SK-N-SH (cell line): ENCODE results near the gene BEX2. TPM values are rescaled to one million over a fixed set of nuclear protein-coding genes. Genes with fewer than 3 reads are reported as not detected.
"Not testable (repeated sequence)": the region's sequence is repeated elsewhere in the genome, so short reads cannot be mapped to it uniquely, and the experiment has no call there.

ENCODE experiments used
- CTCF ChIA-PET: fragments of 300-600, 350-600 bp; formaldehyde crosslinking; extraction: SDS; loops from one replicate; lab custom pipeline; 2021; lab: Yijun Ruan, JAX
- POLR2A ChIA-PET: fragments of 350-600 bp; sonication (Branson Sonifier 250); formaldehyde crosslinking; extraction: SDS; loops from one replicate; lab custom pipeline; 2020; ENCODE audit warnings: antibody characterized with exemption, inconsistent platforms; lab: Yijun Ruan, JAX
- DNase-seq: peaks from one replicate; pipeline ENCODE4 v3.0.0; 2012
- H2AFZ ChIP-seq: fragments of 200-600 bp; sonication (generic); 2 replicates; pipeline ENCODE4 v1.8.1; 2016; ENCODE audit warnings: antibody characterized with exemption, mild to moderate bottlenecking, low read depth
- H3F3A ChIP-seq: fragments of 200-600 bp; sonication (generic); replicated peaks from 2 replicates; pipeline ENCODE3; 2016; ENCODE audit warnings: antibody characterized with exemption, mild to moderate bottlenecking; ENCODE audit not compliant: insufficient read depth
- H3K27ac ChIP-seq, 2 experiments: fragments of 200-500 bp in 1 of 2; fragments of 200-600 bp in 1 of 2; sonication (Bioruptor generic) in 1 of 2; sonication (generic), shearing (Covaris generic) in 1 of 2; 2 replicates each; pipeline versions ENCODE4 v1.5.1 to v1.6.1; 2014 to 2016; ENCODE audit warnings: low read depth in 2 of 2, inconsistent platforms in 1 of 2, low read length in 1 of 2, mild to moderate bottlenecking in 1 of 2, mixed read lengths in 1 of 2
- H3K27me3 ChIP-seq: fragments of 200-600 bp; sonication (generic), shearing (Covaris generic); 2 replicates; pipeline ENCODE4 v1.6.1; 2016; ENCODE audit warnings: mixed run types; ENCODE audit not compliant: insufficient read depth
- H3K36me3 ChIP-seq, 2 experiments: fragments of 200-500 bp in 1 of 2; fragments of 200-600 bp in 1 of 2; sonication (Bioruptor generic) in 1 of 2; sonication (generic) in 1 of 2; replicated peaks in 1 of 2; 2 replicates each; pipeline versions ENCODE3 to v1.5.1; 2014 to 2016; ENCODE audit warnings: low read length in 1 of 2, mild to moderate bottlenecking in 1 of 2; ENCODE audit not compliant: insufficient read depth in 2 of 2, control insufficient read depth in 1 of 2
- H3K4me1 ChIP-seq, 2 experiments: fragments of 200-500 bp in 1 of 2; fragments of 200-600 bp in 1 of 2; sonication (Bioruptor generic) in 1 of 2; sonication (generic), shearing (Covaris generic) in 1 of 2; 2 replicates each; pipeline versions ENCODE4 v1.5.1 to v1.6.1; 2014 to 2016; ENCODE audit warnings: low read depth in 1 of 2, low read length in 1 of 2, mixed run types in 1 of 2; ENCODE audit not compliant: insufficient read depth in 2 of 2, control insufficient read depth in 1 of 2
- H3K4me2 ChIP-seq: fragments of 200-600 bp; sonication (generic), shearing (Covaris generic); 2 replicates; pipeline ENCODE4 v1.6.1; 2017; ENCODE audit warnings: mixed run types
- H3K4me3 ChIP-seq, 2 experiments: fragments of 200-500 bp in 1 of 2; fragments of 200-600 bp in 1 of 2; sonication (Bioruptor generic) in 1 of 2; sonication (generic), shearing (Covaris generic) in 1 of 2; 2 replicates each; pipeline versions ENCODE4 v1.5.1 to v1.8.1; 2014 to 2016; ENCODE audit warnings: low read depth in 2 of 2, inconsistent platforms in 1 of 2, low read length in 1 of 2, mild to moderate bottlenecking in 1 of 2, mixed read lengths in 1 of 2, moderate library complexity in 1 of 2
- H3K79me2 ChIP-seq: fragments of 200-600 bp; sonication (generic); 2 replicates; pipeline ENCODE4 v1.8.1; 2017; ENCODE audit warnings: mild to moderate bottlenecking; ENCODE audit not compliant: insufficient read depth
- H3K9ac ChIP-seq: fragments of 200-600 bp; sonication (generic); 2 replicates; pipeline ENCODE4 v1.6.1; 2017; ENCODE audit warnings: mixed run types
- H3K9me2 ChIP-seq: fragments of 200-600 bp; sonication (generic); 2 replicates; pipeline ENCODE4 v1.6.1; 2017; ENCODE audit warnings: mixed run types
- H3K9me3 ChIP-seq: fragments of 200-600 bp; sonication (generic); 2 replicates; pipeline ENCODE4 v1.6.1; 2017; ENCODE audit warnings: mixed run types, mild to moderate bottlenecking, moderate library complexity
- H4K20me1 ChIP-seq: fragments of 200-600 bp; sonication (generic); 2 replicates; pipeline ENCODE4 v1.6.1; 2017; ENCODE audit warnings: mild to moderate bottlenecking, mixed run types; ENCODE audit not compliant: insufficient read depth
- CHD2 ChIP-seq: fragments of 150-350 bp; IDR thresholded peaks from 2 replicates; pipeline ENCODE4 v1.6.1; 2018; ENCODE audit warnings: low read length; ENCODE audit not compliant: partially characterized antibody
- CTCF ChIP-seq: fragments of 200-600 bp; sonication (generic); IDR thresholded peaks from 2 replicates; pipeline ENCODE4 v1.6.1; 2017; ENCODE audit warnings: antibody characterized with exemption, mild to moderate bottlenecking, moderate library complexity
- MEF2A ChIP-seq: IDR thresholded peaks from 2 replicates; pipeline ENCODE4 v1.4.0; 2012; ENCODE audit warnings: low read depth, borderline replicate concordance
- POLR2AphosphoS5 ChIP-seq: IDR thresholded peaks from 2 replicates; pipeline ENCODE4 v1.6.1; 2012; ENCODE audit warnings: low read depth, low read length
- REST ChIP-seq: IDR thresholded peaks from 2 replicates; pipeline ENCODE4 v1.6.1; 2012; ENCODE audit warnings: mild to moderate bottlenecking, low read depth, low read length, moderate library complexity
- RFX5 ChIP-seq: IDR thresholded peaks from 2 replicates; pipeline ENCODE4 v1.6.1; 2012; ENCODE audit warnings: mild to moderate bottlenecking, improper control_type of control experiment, low read length
- RXRA ChIP-seq: IDR thresholded peaks from 2 replicates; pipeline ENCODE4 v1.4.0; 2012; ENCODE audit warnings: low read depth, mild to moderate bottlenecking, borderline replicate concordance
- SMC3 ChIP-seq: IDR thresholded peaks from 2 replicates; pipeline ENCODE4 v1.6.1; 2012; ENCODE audit warnings: low read depth, low read length, improper control_type of control experiment
- TAF1 ChIP-seq: IDR thresholded peaks from 2 replicates; pipeline ENCODE4 v1.6.1; 2012; ENCODE audit warnings: low read depth, mild to moderate bottlenecking, low read length, moderate library complexity, borderline replicate concordance
- USF1 ChIP-seq: IDR thresholded peaks from 2 replicates; pipeline ENCODE4 v1.4.0; 2012; ENCODE audit warnings: low read depth, borderline replicate concordance
- WGBS: methylation state at CpG from one replicate; pipeline ENCODE4 v1.1.6; 2017; ENCODE audit warnings: low lambda C conversion rate; 5-methylcytosine and 5-hydroxymethylcytosine counted together
- polyA plus RNA-seq, 3 experiments: library from polyadenylated mRNA; depleted of rRNA; stranded (reverse); fragments of >200 nt; gene quantifications; 2 replicates each; pipeline ENCODE4 v1.2.3, GENCODE V29; 2012

The BEX2 gene
- polyA plus RNA-seq, 1 of the 3 experiments (the other 2 are of a cell fraction): 36.9 TPM

GRCh38 chrX:103311399-103311780, 600 bp upstream of the BEX2 start (continued):
- TF ChIP-seq USF1: no peak
- no peak for TF ChIP-seq POLR2AphosphoS5
- TF ChIP-seq TAF1: no peak
- TF ChIP-seq MEF2A: no peak

GRCh38 chrX:103309860-103310554, 783 bp downstream of the BEX2 start:
- Histone ChIP-seq H3K4me1 (peaks cover 0 to 3% of the 10 kb centered on the region in 2 experiments; a peak in 1 of 4 replicates), H3K27ac (peak overlapping the region in 1 of 2 experiments; percentile 47; a peak in 1 of 4 replicates), H4K20me1 (no peaks in the 10 kb centered on the region), H3K79me2 (no peaks in the 10 kb centered on the region), H3K4me2 (peak overlapping the region; percentile 68; the same call in 1 of the 2 replicates), H3K9me2 (no peaks in the 10 kb centered on the region), H3K36me3 (no peaks in the 10 kb centered on the region), H3K9me3 (no peaks in the 10 kb centered on the region), H3K27me3 (peaks cover 4% of the 10 kb centered on the region), H3K4me3 (peak overlapping the region; percentile 57 to 62), H2AFZ (peak overlapping the region; percentile 71; the same call in 1 of the 2 replicates), H3F3A (no peaks in the 10 kb centered on the region), H3K9ac (no peak overlapping the region)
- WGBS: 35% methylated on average over 13 of the region's 32 CpGs
- POLR2A ChIA-PET: interaction anchor here (0.6 to 2.0 kb wide), 4 partner anchors 20 to 95 kb away, joined by 3 to 6 read pairs (median 3); partner anchors contain the start of genes BEX3, TCEAL7 and TCEAL9
- CTCF ChIA-PET: no interaction called here
- TF ChIP-seq CTCF: no peak
- TF ChIP-seq MEF2A: no peak
- no peak for TF ChIP-seq SMC3
- TF ChIP-seq REST: peak; percentile 88
- TF ChIP-seq RFX5: no peak
- TF ChIP-seq RXRA: no peak
- no peak for TF ChIP-seq CHD2
- DNase-seq: peak; percentile 56

GRCh38 chrX:103305666-103306065, 5.1 kb downstream of the BEX2 start:
- CTCF ChIA-PET, DNase-seq, H4K20me1 ChIP-seq, H2AFZ ChIP-seq, H3K9ac ChIP-seq, H3K9me3 ChIP-seq, POLR2A ChIA-PET, H3K4me1 ChIP-seq, H3K4me3 ChIP-seq, H3K36me3 ChIP-seq, H3K27me3 ChIP-seq, H3K27ac ChIP-seq, H3K79me2 ChIP-seq, H3K9me2 ChIP-seq, H3F3A ChIP-seq, H3K4me2 ChIP-seq: not testable (repeated sequence)
- WGBS: 48% methylated on average over 4 of the region's 4 CpGs
